Measurements from ENCODE around the gene C9orf152.

Gene C9orf152

DNA sequence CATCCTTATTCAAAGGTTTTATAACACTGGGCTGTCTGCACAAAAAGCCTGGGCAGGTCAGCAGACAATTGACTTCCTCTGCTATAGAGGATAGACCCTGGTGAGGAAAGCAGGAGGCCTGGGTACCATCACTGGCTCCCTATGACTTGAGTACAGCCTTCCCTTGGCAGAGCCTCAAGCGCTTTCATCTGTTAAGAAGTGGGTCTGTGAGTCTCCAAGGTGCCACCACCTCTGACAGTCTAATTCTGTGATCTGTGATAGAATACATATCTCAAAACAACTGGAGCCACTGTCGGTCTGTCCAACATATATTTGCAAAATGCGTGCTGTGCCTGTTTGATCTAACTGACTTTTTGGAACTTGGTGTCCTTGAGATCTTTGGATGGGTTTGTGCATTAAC lies 52.2 kb downstream of the C9orf152 start:
- Histone ChIP-seq H3K9ac (ENCODE audit: low read depth, low read length) (peak overlapping the region; percentile 72), H3K4me2 (ENCODE audit: insufficient read depth, low read length) (peak overlapping the region; percentile 63), H3K27ac (ENCODE audit: low read length) (peak overlapping the region; percentile 100)

DNA sequence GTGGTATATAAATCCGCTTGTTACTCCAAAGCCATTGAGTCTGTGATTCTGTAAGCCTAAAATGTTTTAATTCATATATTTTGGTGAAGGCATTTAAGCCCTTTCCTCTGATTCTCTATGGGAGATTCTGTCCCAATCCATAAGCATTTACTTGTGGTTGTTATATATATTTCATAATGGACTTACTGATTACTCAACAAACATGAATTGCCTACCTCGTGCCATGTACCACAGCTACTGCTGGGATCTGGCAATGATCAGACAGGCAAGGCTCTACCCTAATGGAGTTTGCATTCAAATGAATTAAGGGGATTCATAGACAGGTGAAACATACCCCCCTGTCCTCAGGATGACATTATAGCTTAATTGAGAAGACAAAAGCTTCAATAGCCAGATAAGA lies 54.5 kb downstream of the C9orf152 start:
- no peak for DNase-seq
- peak overlapping the region in 1 of 2 experiments; percentile 57; a peak in 2 of 4 replicates for H3K4me3 ChIP-seq (ENCODE audit: low read depth in 1 of 2, low read length in 2 of 2)
- H3K4me1 ChIP-seq (ENCODE audit: insufficient read depth, low read length), result peaks cover 98% of the 10 kb centered on the region
- no peak for ATAC-seq (ENCODE audit: insufficient read depth, low read depth)
- peaks cover 6% of the 10 kb centered on the region for H3K9me3 ChIP-seq (ENCODE audit: insufficient read depth, low read length, severe bottlenecking)
- no peaks in the 10 kb centered on the region for H3K27me3 ChIP-seq (ENCODE audit: insufficient read depth, low read length, poor library complexity)
- peak overlapping the region; percentile 72 for H3K9ac ChIP-seq (ENCODE audit: low read depth, low read length)
- H3K36me3 ChIP-seq (ENCODE audit: insufficient read depth, low read length), result peaks cover 67% of the 10 kb centered on the region
- peak overlapping the region; percentile 63 for H3K4me2 ChIP-seq (ENCODE audit: insufficient read depth, low read length)
- TF ChIP-seq, protein P1, sequence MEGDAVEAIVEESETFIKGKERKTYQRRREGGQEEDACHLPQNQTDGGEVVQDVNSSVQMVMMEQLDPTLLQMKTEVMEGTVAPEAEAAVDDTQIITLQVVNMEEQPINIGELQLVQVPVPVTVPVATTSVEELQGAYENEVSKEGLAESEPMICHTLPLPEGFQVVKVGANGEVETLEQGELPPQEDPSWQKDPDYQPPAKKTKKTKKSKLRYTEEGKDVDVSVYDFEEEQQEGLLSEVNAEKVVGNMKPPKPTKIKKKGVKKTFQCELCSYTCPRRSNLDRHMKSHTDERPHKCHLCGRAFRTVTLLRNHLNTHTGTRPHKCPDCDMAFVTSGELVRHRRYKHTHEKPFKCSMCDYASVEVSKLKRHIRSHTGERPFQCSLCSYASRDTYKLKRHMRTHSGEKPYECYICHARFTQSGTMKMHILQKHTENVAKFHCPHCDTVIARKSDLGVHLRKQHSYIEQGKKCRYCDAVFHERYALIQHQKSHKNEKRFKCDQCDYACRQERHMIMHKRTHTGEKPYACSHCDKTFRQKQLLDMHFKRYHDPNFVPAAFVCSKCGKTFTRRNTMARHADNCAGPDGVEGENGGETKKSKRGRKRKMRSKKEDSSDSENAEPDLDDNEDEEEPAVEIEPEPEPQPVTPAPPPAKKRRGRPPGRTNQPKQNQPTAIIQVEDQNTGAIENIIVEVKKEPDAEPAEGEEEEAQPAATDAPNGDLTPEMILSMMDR (IDR thresholded peaks at IDR 0.05; ENCODE audit: borderline replicate concordance, extremely low read depth, low read length, poor library complexity, severe bottlenecking), result no peak
- TF ChIP-seq EZH2 (IDR thresholded peaks at IDR 0.05; ENCODE audit: borderline replicate concordance, low read depth, low read length, severe bottlenecking), result no peak
- H4K20me1 ChIP-seq (ENCODE audit: insufficient read depth, low read length), result no peaks in the 10 kb centered on the region
- H3K79me2 ChIP-seq (ENCODE audit: insufficient read depth, low read length), result peaks cover 96% of the 10 kb centered on the region
- H2AFZ ChIP-seq (ENCODE audit: low read depth, low read length), result no peak overlapping the region
- peak overlapping the region; percentile 100 for H3K27ac ChIP-seq (ENCODE audit: low read length)

More for the DNA sequence above, 52.2 kb downstream of the C9orf152 start:
- no peaks in the 10 kb centered on the region for H3K9me3 ChIP-seq (ENCODE audit: insufficient read depth, low read length, severe bottlenecking)
- TF ChIP-seq, protein P1 (IDR thresholded peaks at IDR 0.05; ENCODE audit: borderline replicate concordance, extremely low read depth, low read length, poor library complexity, severe bottlenecking), result no peak
- no peak for TF ChIP-seq EZH2 (IDR thresholded peaks at IDR 0.05; ENCODE audit: borderline replicate concordance, low read depth, low read length, severe bottlenecking)
- no peaks in the 10 kb centered on the region for H3K27me3 ChIP-seq (ENCODE audit: insufficient read depth, low read length, poor library complexity)
- H4K20me1 ChIP-seq (ENCODE audit: insufficient read depth, low read length), result no peaks in the 10 kb centered on the region
- no peak overlapping the region for H2AFZ ChIP-seq (ENCODE audit: low read depth, low read length)
- H3K4me1 ChIP-seq (ENCODE audit: insufficient read depth, low read length), result peaks cover 100% of the 10 kb centered on the region
- ATAC-seq (ENCODE audit: insufficient read depth, low read depth) (peak; percentile 13; the same call in 1 of the 3 replicates), DNase-seq (peak; percentile 62)
- H3K79me2 ChIP-seq (ENCODE audit: insufficient read depth, low read length), result peaks cover 96% of the 10 kb centered on the region
- peak overlapping the region in 1 of 2 experiments; percentile 46; a peak in 2 of 4 replicates for H3K4me3 ChIP-seq (ENCODE audit: low read depth in 1 of 2, low read length in 2 of 2)
- H3K36me3 ChIP-seq (ENCODE audit: insufficient read depth, low read length), result peaks cover 80% of the 10 kb centered on the region

DNA sequence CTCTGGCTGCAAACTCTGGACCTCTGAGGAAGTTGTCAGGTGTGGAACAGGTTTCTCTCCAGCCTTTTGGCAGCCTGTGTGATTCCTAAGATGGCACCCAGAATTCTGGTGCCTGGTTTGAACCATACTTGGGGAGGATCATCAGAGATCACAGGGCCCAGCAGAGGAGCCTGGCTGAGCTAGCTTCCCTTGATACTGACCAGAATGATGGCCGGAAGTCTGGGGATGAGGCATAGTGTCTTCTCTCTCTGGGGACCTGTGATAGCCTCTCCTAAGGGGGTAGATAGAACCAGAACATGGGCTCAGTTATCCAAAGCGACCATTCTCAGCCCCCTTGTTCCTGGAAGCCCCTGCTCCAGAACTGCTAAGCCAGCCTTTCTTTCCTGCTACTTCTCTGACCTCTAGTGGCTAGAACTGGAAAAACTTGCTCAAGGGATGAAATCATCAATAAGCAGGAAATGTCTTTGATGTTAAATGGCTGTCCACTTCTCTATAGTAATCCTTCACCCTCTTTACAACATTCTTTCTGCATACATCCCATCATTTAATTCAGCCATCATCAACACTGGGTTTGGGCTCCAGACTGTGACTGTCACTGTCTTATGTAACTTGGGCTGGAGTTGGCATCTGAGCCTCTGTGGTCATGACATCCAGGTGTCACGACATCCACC lies 55.1 kb downstream of the C9orf152 start:
- TF ChIP-seq, protein P1 (IDR thresholded peaks at IDR 0.05; ENCODE audit: borderline replicate concordance, extremely low read depth, low read length, poor library complexity, severe bottlenecking), result peak; percentile 83
- TF ChIP-seq EZH2 (IDR thresholded peaks at IDR 0.05; ENCODE audit: borderline replicate concordance, low read depth, low read length, severe bottlenecking), result no peak
- Histone ChIP-seq H3K4me3 (ENCODE audit: low read depth in 1 of 2, low read length in 2 of 2) (peak overlapping the region in 1 of 2 experiments; percentile 57; a peak in 2 of 4 replicates), H3K9me3 (ENCODE audit: insufficient read depth, low read length, severe bottlenecking) (peaks cover 6% of the 10 kb centered on the region), H3K36me3 (ENCODE audit: insufficient read depth, low read length) (peaks cover 61% of the 10 kb centered on the region), H4K20me1 (ENCODE audit: insufficient read depth, low read length) (no peaks in the 10 kb centered on the region), H3K4me2 (ENCODE audit: insufficient read depth, low read length) (peak overlapping the region; percentile 63), H3K4me1 (ENCODE audit: insufficient read depth, low read length) (peaks cover 98% of the 10 kb centered on the region), H3K27me3 (ENCODE audit: insufficient read depth, low read length, poor library complexity) (no peaks in the 10 kb centered on the region), H3K9ac (ENCODE audit: low read depth, low read length) (peak overlapping the region; percentile 72), H2AFZ (ENCODE audit: low read depth, low read length) (no peak overlapping the region), H3K27ac (ENCODE audit: low read length) (peak overlapping the region; percentile 100), H3K79me2 (ENCODE audit: insufficient read depth, low read length) (peaks cover 91% of the 10 kb centered on the region)
- ATAC-seq (ENCODE audit: insufficient read depth, low read depth) (no peak), DNase-seq (peak; percentile 64)

Data from DND-41 (cell line).